ENCODE results near the gene CAPN14.

Gene CAPN14

GRCh38 chr2:31204783-31205182, 12.5 kb downstream of the CAPN14 start:
- TF ChIP-seq, protein P1, sequence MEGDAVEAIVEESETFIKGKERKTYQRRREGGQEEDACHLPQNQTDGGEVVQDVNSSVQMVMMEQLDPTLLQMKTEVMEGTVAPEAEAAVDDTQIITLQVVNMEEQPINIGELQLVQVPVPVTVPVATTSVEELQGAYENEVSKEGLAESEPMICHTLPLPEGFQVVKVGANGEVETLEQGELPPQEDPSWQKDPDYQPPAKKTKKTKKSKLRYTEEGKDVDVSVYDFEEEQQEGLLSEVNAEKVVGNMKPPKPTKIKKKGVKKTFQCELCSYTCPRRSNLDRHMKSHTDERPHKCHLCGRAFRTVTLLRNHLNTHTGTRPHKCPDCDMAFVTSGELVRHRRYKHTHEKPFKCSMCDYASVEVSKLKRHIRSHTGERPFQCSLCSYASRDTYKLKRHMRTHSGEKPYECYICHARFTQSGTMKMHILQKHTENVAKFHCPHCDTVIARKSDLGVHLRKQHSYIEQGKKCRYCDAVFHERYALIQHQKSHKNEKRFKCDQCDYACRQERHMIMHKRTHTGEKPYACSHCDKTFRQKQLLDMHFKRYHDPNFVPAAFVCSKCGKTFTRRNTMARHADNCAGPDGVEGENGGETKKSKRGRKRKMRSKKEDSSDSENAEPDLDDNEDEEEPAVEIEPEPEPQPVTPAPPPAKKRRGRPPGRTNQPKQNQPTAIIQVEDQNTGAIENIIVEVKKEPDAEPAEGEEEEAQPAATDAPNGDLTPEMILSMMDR (IDR thresholded peaks at IDR 0.05; ENCODE audit: insufficient read depth, low read depth, low read length, missing control alignments), result no peak
- no peak for DNase-seq (ENCODE audit: low read depth)
- no peak overlapping the region for H3K4me3 ChIP-seq (ENCODE audit: low read depth, low read length)

DNA sequence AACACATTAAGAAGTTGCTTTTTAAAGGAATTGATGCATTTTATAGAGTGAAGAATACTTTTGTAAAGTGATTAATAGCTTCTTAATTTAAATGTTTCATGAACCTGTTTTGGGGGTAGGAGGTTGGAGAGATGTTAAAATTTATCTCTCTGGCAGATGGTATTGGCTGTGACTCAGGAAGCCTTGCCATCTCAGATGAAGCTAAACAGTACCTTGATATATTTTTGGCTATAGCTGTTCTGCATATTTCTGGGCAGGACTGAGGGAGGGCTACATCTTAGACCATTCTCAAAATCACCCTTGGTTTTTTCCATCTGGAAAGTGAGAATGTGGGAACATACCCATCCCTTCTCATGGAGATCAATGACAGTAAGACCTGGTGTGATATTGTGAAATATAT, 13.4 kb downstream of the CAPN14 start:
- TF ChIP-seq, protein P1 (IDR thresholded peaks at IDR 0.05; ENCODE audit: insufficient read depth, low read depth, low read length, missing control alignments), result no peak
- no peak for DNase-seq (ENCODE audit: low read depth)

GRCh38 chr2:31202833-31203232, 14.5 kb downstream of the CAPN14 start:
- TF ChIP-seq, protein P1 (IDR thresholded peaks at IDR 0.05; ENCODE audit: insufficient read depth, low read depth, low read length, missing control alignments), result no peak
- no peak for DNase-seq (ENCODE audit: low read depth)
- no peak overlapping the region for H3K4me3 ChIP-seq (ENCODE audit: low read depth, low read length)

More for the DNA sequence above, 13.4 kb downstream of the CAPN14 start:
- no peak overlapping the region for H3K4me3 ChIP-seq (ENCODE audit: low read depth, low read length)

DNA sequence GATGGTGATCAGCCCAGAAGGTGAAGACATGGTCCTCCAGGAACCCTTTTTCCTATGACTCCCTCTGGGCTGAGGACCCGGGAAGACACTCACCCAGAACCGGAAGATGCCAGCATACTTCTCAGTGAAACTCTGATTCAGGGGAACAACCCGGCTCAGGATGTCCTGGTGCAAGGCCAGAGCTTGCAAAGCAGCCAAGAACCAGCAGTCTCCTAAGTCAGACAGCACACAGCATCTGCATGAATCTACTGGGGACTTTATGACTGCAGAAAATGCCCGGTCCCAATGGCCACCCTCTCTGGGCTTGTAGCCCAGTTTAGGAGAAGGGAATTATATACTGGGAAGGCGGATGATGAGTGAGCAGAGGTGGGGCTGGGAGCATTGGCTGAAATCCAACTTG, 15.3 kb downstream of the CAPN14 start:
- TF ChIP-seq, protein P1 (IDR thresholded peaks at IDR 0.05; ENCODE audit: insufficient read depth, low read depth, low read length, missing control alignments), result no peak
- no peak for DNase-seq (ENCODE audit: low read depth)
- no peak overlapping the region for H3K4me3 ChIP-seq (ENCODE audit: low read depth, low read length)

GRCh38 chr2:31200972-31201371, 16.3 kb downstream of the CAPN14 start:
- TF ChIP-seq, protein P1 (IDR thresholded peaks at IDR 0.05; ENCODE audit: insufficient read depth, low read depth, low read length, missing control alignments), result no peak
- DNase-seq (ENCODE audit: low read depth), result no peak
- H3K4me3 ChIP-seq (ENCODE audit: low read depth, low read length), result no peak overlapping the region

- TF ChIP-seq, protein P1 (IDR thresholded peaks at IDR 0.05; ENCODE audit: insufficient read depth, low read depth, low read length, missing control alignments), result no peak
- no peak for DNase-seq (ENCODE audit: low read depth)
- H3K4me3 ChIP-seq (ENCODE audit: low read depth, low read length), result no peak overlapping the region
These were observed 18.1 kb downstream of the CAPN14 start for GRCh38 chr2:31199206-31199605.

- DNase-seq (ENCODE audit: low read depth), result no peak
- H3K4me3 ChIP-seq (ENCODE audit: low read depth, low read length), result no peak overlapping the region
- TF ChIP-seq, protein P1 (IDR thresholded peaks at IDR 0.05; ENCODE audit: insufficient read depth, low read depth, low read length, missing control alignments), result no peak
These were observed 19.6 kb downstream of the CAPN14 start for GRCh38 chr2:31197669-31198068.

Measured in GM12865 (cell line).